Dendritic cell treated with granulocyte-macrophage colony-stimulating factor and Interleukin-4, amounts not matched to agents 40 ng/mL and 50 ng/mL, for 4 days (primary cell): Measurements from ENCODE around the gene SRCIN1.

Source experiments
- H3K27ac Mint-ChIP-seq: one replicate; pipeline ENCODE4 v1.8.0; 2022; ENCODE audit warnings: mild to moderate bottlenecking, mixed read lengths
- H3K27me3 Mint-ChIP-seq: one replicate; pipeline ENCODE4 v1.8.0; 2022; ENCODE audit warnings: mild to moderate bottlenecking, mixed read lengths
- H3K36me3 Mint-ChIP-seq: one replicate; pipeline ENCODE4 v1.8.0; 2022; ENCODE audit warnings: low read depth, mixed read lengths
- H3K4me1 Mint-ChIP-seq: one replicate; pipeline ENCODE4 v1.8.0; 2022; ENCODE audit warnings: low read depth, mixed read lengths
- H3K4me3 Mint-ChIP-seq: one replicate; pipeline ENCODE4 v1.8.0; 2022; ENCODE audit warnings: mild to moderate bottlenecking, moderate library complexity, mixed read lengths
- H3K9me3 Mint-ChIP-seq: one replicate; pipeline ENCODE4 v1.8.0; 2022; ENCODE audit warnings: mixed read lengths
- intact Hi-C: fragments of 100-400 bp; cut with micrococcal nuclease; formaldehyde crosslinking; loops from one replicate; pipeline ENCODE4 v1.15.0; 2022

The SRCIN1 gene

DNA sequence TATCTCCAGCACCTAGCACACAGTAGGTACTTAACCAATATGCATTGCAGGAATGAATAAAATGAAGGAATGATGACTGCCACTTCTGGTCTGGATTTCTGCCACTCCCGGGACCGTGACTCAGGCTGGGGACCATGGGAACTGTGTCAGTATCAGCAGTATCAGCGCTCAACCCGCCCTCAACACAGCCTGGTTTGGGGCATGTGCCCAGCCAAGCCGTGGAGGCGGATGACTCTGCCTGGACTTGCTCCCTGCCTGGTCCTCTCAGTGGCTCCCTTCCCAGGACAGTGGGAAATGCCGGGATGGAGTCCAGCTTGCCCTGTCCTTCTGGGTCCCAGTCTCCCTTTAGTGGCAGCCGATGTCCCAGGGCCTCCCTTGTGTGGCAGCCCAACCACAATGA lies 55.1 kb downstream of the SRCIN1 start:
- Mint-ChIP-seq H3K27me3 (peaks cover 65% of the 10 kb centered on the region), H3K36me3 (no peaks in the 10 kb centered on the region), H3K27ac (no peak overlapping the region), H3K4me3 (no peak overlapping the region), H3K9me3 (no peaks in the 10 kb centered on the region), H3K4me1 (peaks cover 12% of the 10 kb centered on the region)
- intact Hi-C loops = loop anchor here (10.0 kb wide), 1 partner anchor 184 kb away; the partner anchor contains the start of gene CISD3

GRCh38 chr17:38549285-38549684 lies 56.5 kb downstream of the SRCIN1 start:
- Mint-ChIP-seq H3K27me3 (peaks cover 57% of the 10 kb centered on the region), H3K4me1 (peaks cover 12% of the 10 kb centered on the region), H3K4me3 (no peak overlapping the region), H3K36me3 (no peaks in the 10 kb centered on the region), H3K9me3 (no peaks in the 10 kb centered on the region), H3K27ac (no peak overlapping the region)
- intact Hi-C loops = no loop called here

DNA sequence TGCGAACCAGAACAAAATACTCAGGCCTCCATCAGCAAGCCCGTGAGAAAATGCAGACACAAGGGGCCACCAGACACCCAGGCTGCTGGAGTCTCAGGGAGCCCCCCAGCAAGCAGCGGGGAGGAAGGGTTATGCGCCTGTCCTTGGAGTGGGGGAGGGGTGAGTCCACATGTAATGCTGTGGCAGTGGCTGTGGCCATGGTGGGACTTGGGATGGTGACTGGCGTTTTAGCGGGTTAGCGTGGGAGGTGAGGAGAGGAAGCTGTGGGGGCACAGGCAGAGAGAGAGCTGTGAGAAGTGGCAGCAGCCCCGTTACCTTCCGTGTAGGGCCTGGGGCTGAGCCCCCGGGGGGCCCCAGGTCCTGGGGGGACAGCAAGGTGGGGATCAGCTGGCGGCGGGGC lies 58.3 kb downstream of the SRCIN1 start:
- intact Hi-C loops = no loop called here
- no peaks in the 10 kb centered on the region for H3K36me3 Mint-ChIP-seq
- peaks cover 54% of the 10 kb centered on the region for H3K27me3 Mint-ChIP-seq
- H3K9me3 Mint-ChIP-seq = no peaks in the 10 kb centered on the region
- no peak overlapping the region for H3K27ac Mint-ChIP-seq
- peaks cover 12% of the 10 kb centered on the region for H3K4me1 Mint-ChIP-seq
- H3K4me3 Mint-ChIP-seq = no peak overlapping the region

DNA sequence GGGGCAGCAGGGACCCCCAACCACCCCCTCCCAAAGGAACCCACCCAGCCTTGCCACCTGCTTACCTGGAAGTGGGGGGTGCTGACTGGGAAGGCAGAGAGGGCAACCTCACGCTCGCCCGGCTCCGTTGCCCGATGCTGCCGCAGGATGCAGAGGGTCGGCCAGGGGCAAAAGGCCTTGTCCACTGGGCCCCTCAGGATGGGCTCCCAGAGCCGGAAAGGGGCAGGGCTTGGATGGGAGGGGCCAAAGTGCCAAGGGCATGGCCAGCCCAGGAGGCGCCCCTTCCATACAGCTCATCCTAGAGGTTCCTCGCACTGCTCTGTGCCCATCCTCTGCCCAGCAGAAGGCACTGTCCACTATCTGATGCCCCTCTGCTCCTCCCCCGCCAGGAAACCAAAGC lies 59.4 kb downstream of the SRCIN1 start:
- H3K27ac Mint-ChIP-seq = no peak overlapping the region
- H3K9me3 Mint-ChIP-seq = no peaks in the 10 kb centered on the region
- H3K27me3 Mint-ChIP-seq = peaks cover 52% of the 10 kb centered on the region
- intact Hi-C loops = no loop called here
- no peaks in the 10 kb centered on the region for H3K36me3 Mint-ChIP-seq
- no peak overlapping the region for H3K4me3 Mint-ChIP-seq
- H3K4me1 Mint-ChIP-seq = peaks cover 12% of the 10 kb centered on the region

DNA sequence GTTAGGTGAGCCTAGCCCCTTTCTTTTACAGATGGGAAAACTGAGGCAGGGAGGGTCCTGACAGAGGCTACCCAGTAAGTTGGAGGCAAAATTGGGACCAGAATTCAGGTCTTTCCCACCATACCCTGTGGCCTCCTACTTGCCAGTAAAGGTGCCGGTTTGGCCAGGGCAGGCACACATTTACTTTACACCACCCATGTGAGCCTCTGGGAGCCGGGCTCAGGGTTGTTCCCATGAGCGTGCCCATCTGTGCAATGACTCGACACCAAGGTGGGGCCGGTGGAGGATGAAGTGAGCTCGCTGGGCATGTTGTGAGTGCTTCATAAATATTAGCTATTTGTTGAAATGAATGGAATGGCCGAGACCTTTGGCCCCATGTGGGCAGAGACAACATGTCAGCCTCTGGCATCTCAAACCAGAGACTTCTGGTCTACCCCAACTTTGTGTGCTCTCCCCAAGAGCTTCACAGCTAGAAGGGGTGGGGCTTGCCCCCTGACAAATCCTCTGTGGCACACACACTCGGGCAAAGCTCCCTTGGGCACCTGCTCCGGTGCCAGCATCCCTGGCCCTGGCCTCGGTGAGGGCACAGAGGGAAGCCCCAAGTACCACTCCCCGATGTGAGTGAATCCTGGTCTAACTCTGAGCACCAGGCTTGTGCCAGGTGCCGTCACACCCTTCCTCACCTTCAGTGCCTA lies 60.1 kb downstream of the SRCIN1 start:
- Mint-ChIP-seq H3K9me3 (no peaks in the 10 kb centered on the region), H3K4me3 (no peak overlapping the region), H3K36me3 (no peaks in the 10 kb centered on the region), H3K4me1 (peaks cover 12% of the 10 kb centered on the region), H3K27me3 (peaks cover 50% of the 10 kb centered on the region), H3K27ac (no peak overlapping the region)
- intact Hi-C loops = no loop called here

DNA sequence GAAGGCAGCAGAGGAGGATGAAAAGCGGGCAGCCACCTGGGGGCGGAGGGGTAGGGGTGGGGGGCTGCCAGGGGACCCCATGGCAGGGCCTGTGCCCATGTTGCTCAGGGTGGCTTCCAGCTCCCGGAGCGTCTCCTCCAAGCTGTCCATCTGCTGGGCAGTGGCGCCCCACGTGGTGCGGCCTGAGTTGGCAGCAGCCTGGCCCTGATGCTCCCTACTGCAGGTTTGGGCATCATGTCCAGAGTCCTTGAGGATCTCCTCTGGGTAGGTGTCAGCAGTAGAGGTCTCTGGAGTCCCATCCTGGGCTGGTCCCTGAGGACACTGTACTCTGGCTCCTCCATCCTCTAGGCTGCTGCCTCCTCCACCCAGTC lies 60.9 kb downstream of the SRCIN1 start:
- Mint-ChIP-seq H3K27me3 (peaks cover 52% of the 10 kb centered on the region), H3K4me1 (peaks cover 12% of the 10 kb centered on the region), H3K4me3 (no peak overlapping the region), H3K27ac (no peak overlapping the region), H3K9me3 (no peaks in the 10 kb centered on the region), H3K36me3 (no peaks in the 10 kb centered on the region)
- intact Hi-C loops = no loop called here

DNA sequence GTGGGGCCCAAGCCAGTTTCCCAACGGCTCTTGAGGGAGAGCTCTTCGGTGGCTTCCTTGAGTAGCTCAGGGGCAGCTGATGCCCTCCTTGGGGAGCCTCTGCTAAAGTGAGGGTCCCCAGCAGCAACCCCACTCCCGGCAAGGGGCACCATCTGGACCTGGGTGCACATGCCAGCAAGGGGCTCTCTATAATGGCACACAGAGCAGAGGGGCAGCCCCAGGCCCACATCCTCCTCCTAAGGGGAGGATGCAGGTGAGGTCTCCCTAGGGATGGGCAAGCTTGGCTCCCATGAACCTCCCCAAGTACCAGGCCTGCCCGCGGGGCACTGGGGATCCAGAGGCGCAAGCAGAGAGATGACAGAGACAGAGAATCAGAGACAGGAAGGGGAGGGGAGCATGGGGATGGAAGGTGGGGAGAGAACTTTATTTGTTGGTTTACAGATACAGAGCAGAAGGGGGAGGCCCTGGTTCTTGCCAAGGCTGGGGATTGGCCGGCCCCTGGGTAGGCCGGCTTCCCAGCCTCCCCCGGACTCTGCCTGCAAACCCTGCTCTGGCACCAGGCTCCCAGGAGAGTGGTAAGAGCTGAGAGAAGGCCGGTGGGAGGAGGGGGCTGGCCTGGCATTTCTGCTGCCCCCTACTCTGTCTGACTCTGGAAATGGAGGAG lies 61.4 kb downstream of the SRCIN1 start:
- Mint-ChIP-seq H3K36me3 (no peaks in the 10 kb centered on the region), H3K9me3 (no peaks in the 10 kb centered on the region), H3K27ac (no peak overlapping the region), H3K27me3 (peaks cover 50% of the 10 kb centered on the region), H3K4me1 (peaks cover 12% of the 10 kb centered on the region), H3K4me3 (no peak overlapping the region)
- intact Hi-C loops = no loop called here

- H3K4me3 Mint-ChIP-seq = no peak overlapping the region
- H3K4me1 Mint-ChIP-seq = peaks cover 12% of the 10 kb centered on the region
- intact Hi-C loops = no loop called here
- H3K27ac Mint-ChIP-seq = no peak overlapping the region
- peaks cover 48% of the 10 kb centered on the region for H3K27me3 Mint-ChIP-seq
- H3K36me3 Mint-ChIP-seq = no peaks in the 10 kb centered on the region
- no peaks in the 10 kb centered on the region for H3K9me3 Mint-ChIP-seq
Observed at GRCh38 chr17:38543403-38544174, 62.2 kb downstream of the SRCIN1 start.

DNA sequence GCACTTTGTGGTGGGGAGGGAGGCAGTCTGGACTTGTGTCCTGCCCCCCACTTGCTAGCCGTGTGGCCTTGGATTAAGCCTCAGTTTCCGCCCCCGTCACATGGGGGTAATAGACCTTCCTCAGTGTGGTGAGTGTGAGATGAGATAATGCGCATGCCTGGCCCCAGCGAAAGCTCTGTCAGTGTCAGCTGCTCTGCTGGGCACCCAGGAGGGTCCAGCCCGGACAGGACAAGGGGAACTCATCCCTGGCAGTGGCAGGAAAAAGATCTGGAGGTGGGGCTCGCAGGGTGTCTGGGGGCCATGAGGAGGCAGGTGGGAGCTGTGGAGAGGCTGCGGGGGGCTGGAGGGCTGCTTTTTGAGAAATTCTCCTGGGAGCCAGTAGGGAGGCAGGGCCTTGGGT lies 63.5 kb downstream of the SRCIN1 start:
- intact Hi-C loops = no loop called here
- Mint-ChIP-seq H3K4me1 (peaks cover 9% of the 10 kb centered on the region), H3K4me3 (no peak overlapping the region), H3K27ac (no peak overlapping the region), H3K27me3 (peaks cover 44% of the 10 kb centered on the region), H3K36me3 (no peaks in the 10 kb centered on the region), H3K9me3 (no peaks in the 10 kb centered on the region)

GRCh38 chr17:38541281-38541680 lies 64.5 kb downstream of the SRCIN1 start:
- intact Hi-C loops = no loop called here
- Mint-ChIP-seq H3K27me3 (peaks cover 41% of the 10 kb centered on the region), H3K4me1 (no peaks in the 10 kb centered on the region), H3K4me3 (no peak overlapping the region), H3K36me3 (no peaks in the 10 kb centered on the region), H3K27ac (no peak overlapping the region), H3K9me3 (no peaks in the 10 kb centered on the region)

GRCh38 chr17:38540514-38541045 lies 65.2 kb downstream of the SRCIN1 start:
- H3K9me3 Mint-ChIP-seq = no peaks in the 10 kb centered on the region
- H3K36me3 Mint-ChIP-seq = no peaks in the 10 kb centered on the region
- intact Hi-C loops = no loop called here
- H3K4me3 Mint-ChIP-seq = no peak overlapping the region
- no peak overlapping the region for H3K27ac Mint-ChIP-seq
- no peaks in the 10 kb centered on the region for H3K4me1 Mint-ChIP-seq
- peaks cover 48% of the 10 kb centered on the region for H3K27me3 Mint-ChIP-seq

GRCh38 chr17:38539386-38539785 lies 66.4 kb downstream of the SRCIN1 start:
- H3K9me3 Mint-ChIP-seq = no peaks in the 10 kb centered on the region
- intact Hi-C loops = no loop called here
- no peaks in the 10 kb centered on the region for H3K4me1 Mint-ChIP-seq
- H3K36me3 Mint-ChIP-seq = no peaks in the 10 kb centered on the region
- H3K4me3 Mint-ChIP-seq = no peak overlapping the region
- no peak overlapping the region for H3K27ac Mint-ChIP-seq
- H3K27me3 Mint-ChIP-seq = peaks cover 49% of the 10 kb centered on the region

DNA sequence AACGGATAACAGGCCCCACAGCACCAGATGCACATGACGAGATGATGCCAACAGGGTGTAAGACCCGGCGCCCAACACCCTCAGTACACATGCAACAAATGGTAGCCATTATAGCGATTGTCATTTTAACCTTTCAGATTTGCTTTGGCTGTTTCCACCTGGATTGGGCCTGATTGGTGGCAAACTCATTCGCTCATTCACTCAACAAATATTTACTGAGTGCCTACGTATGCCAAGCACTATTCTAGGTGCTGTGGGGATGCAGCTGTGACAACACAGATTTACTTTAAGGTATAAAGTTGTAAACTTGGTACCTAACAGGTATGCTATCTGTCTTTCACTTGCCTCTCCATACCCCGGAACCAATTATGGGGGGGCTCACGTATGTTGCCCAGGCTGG lies 66.8 kb downstream of the SRCIN1 start:
- Mint-ChIP-seq H3K4me1 (no peaks in the 10 kb centered on the region), H3K9me3 (no peaks in the 10 kb centered on the region), H3K4me3 (no peak overlapping the region), H3K27me3 (peaks cover 50% of the 10 kb centered on the region), H3K27ac (no peak overlapping the region), H3K36me3 (no peaks in the 10 kb centered on the region)
- intact Hi-C loops = no loop called here

DNA sequence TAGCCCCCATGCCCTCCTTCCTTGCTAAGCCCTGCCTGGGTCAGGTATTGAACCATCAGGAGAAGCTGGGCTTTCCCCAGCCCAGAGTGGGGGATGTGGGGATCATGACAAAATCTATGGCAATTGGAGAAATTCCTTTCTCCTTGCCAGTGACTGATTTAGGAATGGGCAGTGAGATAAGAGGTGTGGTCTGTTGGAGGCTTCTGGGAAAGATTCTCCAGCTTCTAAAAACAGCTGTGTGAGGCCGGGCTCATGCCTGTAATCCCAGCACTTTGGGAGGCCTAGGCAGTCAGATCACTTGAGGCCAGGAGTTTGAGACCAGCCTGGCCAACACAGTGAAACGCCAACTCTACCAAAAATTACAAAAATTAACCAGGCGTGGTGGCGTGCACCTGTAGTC lies 69.1 kb downstream of the SRCIN1 start:
- no peak overlapping the region for H3K4me3 Mint-ChIP-seq
- no peak overlapping the region for H3K27ac Mint-ChIP-seq
- H3K4me1 Mint-ChIP-seq = no peaks in the 10 kb centered on the region
- H3K27me3 Mint-ChIP-seq = peaks cover 50% of the 10 kb centered on the region
- H3K9me3 Mint-ChIP-seq = no peaks in the 10 kb centered on the region
- intact Hi-C loops = no loop called here
- no peaks in the 10 kb centered on the region for H3K36me3 Mint-ChIP-seq
